HepG2 (cell line): Measurements from ENCODE around the gene CPEB4. TPM values are rescaled to one million over a fixed set of nuclear protein-coding genes. Genes with fewer than 3 reads are reported as not detected.
A peak's percentile ranks its signal among the peaks of the same experiment; 100 is the strongest.

Experiments
- ARID3A ChIP-seq: IDR thresholded peaks from 2 replicates; pipeline ENCODE4 v1.6.1; 2012; ENCODE audit warnings: low read depth, low read length, improper control_type of control experiment
- BHLHE40 ChIP-seq: IDR thresholded peaks from 2 replicates; pipeline ENCODE4 v1.6.1; 2011; ENCODE audit warnings: low read length, improper control_type of control experiment
- BRF2 ChIP-seq: sonication (generic); formaldehyde crosslinking; IDR thresholded peaks from 2 replicates; pipeline ENCODE4 v1.8.1; 2022; ENCODE audit warnings: mild to moderate bottlenecking, missing genetic modification reagents
- ELF3 ChIP-seq: IDR thresholded peaks from 2 replicates; pipeline ENCODE4 v1.6.1; 2016; ENCODE audit warnings: missing genetic modification reagents, missing compliant biosample characterization
- EP300 ChIP-seq, 3 experiments: sonication (generic) in 1 of 3; formaldehyde crosslinking in 1 of 3; IDR thresholded peaks; 2 replicates each; pipeline versions ENCODE4 v1.5.1 to v1.6.1; 2011 to 2020; ENCODE audit warnings: low read depth in 2 of 3, low read length in 2 of 3, borderline replicate concordance in 1 of 3, improper control_type of control experiment in 1 of 3, mild to moderate bottlenecking in 1 of 3, missing genetic modification reagents in 1 of 3, moderate library complexity in 1 of 3
- HES4 ChIP-seq: sonication (generic); formaldehyde crosslinking; IDR thresholded peaks from 2 replicates; pipeline ENCODE4 v1.9.0; 2021; ENCODE audit warnings: mild to moderate bottlenecking, missing genetic modification reagents, borderline replicate concordance
- HOMEZ ChIP-seq: IDR thresholded peaks from 2 replicates; pipeline ENCODE4 v1.6.1; 2016; ENCODE audit warnings: low read depth
- IRF9 ChIP-seq: sonication (generic); formaldehyde crosslinking; IDR thresholded peaks from 2 replicates; pipeline ENCODE4 v1.8.0; 2022; ENCODE audit warnings: missing genetic modification reagents, mild to moderate bottlenecking, borderline replicate concordance
- MAZ ChIP-seq, 2 experiments: sonication (generic) in 1 of 2; formaldehyde crosslinking in 1 of 2; IDR thresholded peaks; 2 replicates each; pipeline versions ENCODE4 v1.5.0 to v1.6.1; 2012 to 2020; ENCODE audit warnings: low read depth in 2 of 2, mild to moderate bottlenecking in 2 of 2, borderline replicate concordance in 1 of 2, improper control_type of control experiment in 1 of 2, low read length in 1 of 2, missing genetic modification reagents in 1 of 2, moderate library complexity in 1 of 2
- MLLT10 ChIP-seq: sonication (generic); formaldehyde crosslinking; IDR thresholded peaks from 2 replicates; pipeline ENCODE4 v1.4.0; 2020; ENCODE audit warnings: missing genetic modification reagents
- PCBP2 ChIP-seq: fragments of 200-400 bp; formaldehyde crosslinking; optimal IDR thresholded peaks from 2 replicates; pipeline ENCODE3; 2018; ENCODE audit warnings: low read length, low read depth; ENCODE audit not compliant: poor library complexity, severe bottlenecking
- PHF21A ChIP-seq: sonication (generic); formaldehyde crosslinking; IDR thresholded peaks from 2 replicates; pipeline ENCODE4 v1.5.0; 2020; ENCODE audit warnings: mild to moderate bottlenecking, missing genetic modification reagents
- REXO4 ChIP-seq: sonication (generic); formaldehyde crosslinking; IDR thresholded peaks from 2 replicates; pipeline ENCODE4 v1.8.0; 2022; ENCODE audit warnings: missing genetic modification reagents, mild to moderate bottlenecking, borderline replicate concordance
- RFX5 ChIP-seq: IDR thresholded peaks from 2 replicates; pipeline ENCODE4 v1.6.1; 2011; ENCODE audit warnings: low read depth, low read length, improper control_type of control experiment
- XBP1 ChIP-seq: sonication (generic); formaldehyde crosslinking; IDR thresholded peaks from 2 replicates; pipeline ENCODE4 v1.5.0; 2020; ENCODE audit warnings: missing genetic modification reagents
- XRCC5 ChIP-seq: fragments of 200-400 bp; formaldehyde crosslinking; optimal IDR thresholded peaks from 2 replicates; pipeline ENCODE3; 2017; ENCODE audit warnings: mild to moderate bottlenecking, low read length
- ZBTB42 ChIP-seq: sonication (generic); formaldehyde crosslinking; IDR thresholded peaks from 2 replicates; pipeline ENCODE4 v1.5.0; 2020; ENCODE audit warnings: mild to moderate bottlenecking, missing genetic modification reagents
- ZNF18 ChIP-seq: sonication (generic); formaldehyde crosslinking; IDR thresholded peaks from 2 replicates; pipeline ENCODE4 v1.8.0; 2022; ENCODE audit warnings: mild to moderate bottlenecking, missing genetic modification reagents; ENCODE audit not compliant: insufficient replicate concordance
- ZNF335 ChIP-seq: sonication (generic); formaldehyde crosslinking; IDR thresholded peaks from 2 replicates; pipeline ENCODE4 v1.4.0; 2020; ENCODE audit warnings: missing genetic modification reagents
- ZNF501 ChIP-seq: sonication (generic); formaldehyde crosslinking; IDR thresholded peaks from 2 replicates; pipeline ENCODE4 v1.5.1; 2020; ENCODE audit warnings: mild to moderate bottlenecking, moderate library complexity, missing genetic modification reagents
- ZNF678 ChIP-seq: sonication (generic); formaldehyde crosslinking; IDR thresholded peaks from 2 replicates; pipeline ENCODE4 v1.4.0; 2020; ENCODE audit warnings: mild to moderate bottlenecking, missing genetic modification reagents
- ZNF891 ChIP-seq: sonication (generic); formaldehyde crosslinking; IDR thresholded peaks from 2 replicates; pipeline ENCODE4 v1.5.0; 2020; ENCODE audit warnings: mild to moderate bottlenecking, missing genetic modification reagents
- polyA plus RNA-seq, 8 experiments: library from polyadenylated mRNA; depleted of rRNA in 3 of 8; stranded (reverse) in 7 of 8; unstranded in 1 of 8; fragments of >200 nt; fragmentation: Illumina TruSeq in 4 of 8; extraction: Trizol in 4 of 8; gene quantifications; 2 replicates each; pipeline versions ENCODE4 v1.2.1 to v1.2.3, GENCODE V29; 2011 to 2016; ENCODE audit warnings: low read depth in 4 of 8, missing spikeins in 1 of 8, mixed read lengths in 1 of 8; ENCODE audit not compliant: insufficient read depth in 1 of 8
- total RNA-seq, 5 experiments: library from RNA; depleted of rRNA; stranded (reverse); fragments of >200 nt; fragmentation: Illumina TruSeq; extraction: Trizol; gene quantifications; 2 replicates each; pipeline ENCODE4 v1.2.3, GENCODE V29; 2016; ENCODE audit warnings: low read depth in 1 of 5

Gene CPEB4
- total and polyA plus RNA-seq, 2 of the 13 experiments (the other 11 are each of a cell fraction or from before 2014, with no cell fraction given) = 7.7 to 26.7 TPM

GRCh38 chr5:173973616-173973969 lies 85.4 kb downstream of the CPEB4 start (continued):
- no peak for TF ChIP-seq HES4 (CRISPR knock-in tag)
- TF ChIP-seq EP300 (IDR thresholded peaks at IDR 0.05; ENCODE audit: low read depth in 2 of 2, low read length in 2 of 2) = no peak
- no peak for TF ChIP-seq EP300 (CRISPR knock-in tag; IDR thresholded peaks at IDR 0.05; ENCODE audit: borderline replicate concordance)
- no peak for TF ChIP-seq RFX5
- TF ChIP-seq ZNF335 (CRISPR knock-in tag) = no peak
- TF ChIP-seq XBP1 = no peak
- TF ChIP-seq BRF2 (CRISPR knock-in tag) = no peak
- TF ChIP-seq ELF3 = no peak
- TF ChIP-seq IRF9 = 0 out of 2 replicates have a peak, but pooled peaks have one; percentile 14
- TF ChIP-seq ARID3A = no peak
- TF ChIP-seq ZNF18 (CRISPR knock-in tag) = no peak
- no peak for TF ChIP-seq BHLHE40
- no peak for TF ChIP-seq PCBP2
- TF ChIP-seq ZNF678 = 0 out of 2 replicates have a peak, but pooled peaks have one; percentile 20
- TF ChIP-seq HOMEZ (CRISPR knock-in tag) = no peak
- TF ChIP-seq PHF21A (CRISPR knock-in tag) = no peak
- no peak for TF ChIP-seq ZBTB42 (CRISPR knock-in tag)
- no peak for TF ChIP-seq MAZ (IDR thresholded peaks at IDR 0.05; ENCODE audit: borderline replicate concordance, low read depth, low read length)
- TF ChIP-seq MAZ (CRISPR knock-in tag; IDR thresholded peaks at IDR 0.05; ENCODE audit: low read depth) = peak; percentile 14; the same call in 1 of the 2 replicates
- no peak for TF ChIP-seq REXO4
- TF ChIP-seq MLLT10 (CRISPR knock-in tag) = no peak
- TF ChIP-seq ZNF501 (CRISPR knock-in tag) = peak; percentile 7; the same call in 1 of the 2 replicates
- TF ChIP-seq ZNF891 (CRISPR knock-in tag) = no peak
- no peak for TF ChIP-seq XRCC5
